Stimulated activated CD4-positive, alpha-beta T cell treated with anti-CD3 and anti-CD28 coated beads, TNF-alpha, amount 100 ng/mL, for 1 hour (primary cell): Measurements from ENCODE around the gene CHRNB1.

ENCODE experiments used
- DNase-seq, 3 donors: peaks; one replicate each; pipeline ENCODE4 v3.0.0-alpha.2; 2020; ENCODE audit warnings: low read depth in 3 of 3, low spot score in 1 of 3

Gene CHRNB1

GRCh38 chr17:7414837-7415236 is 30.0 kb upstream of the CHRNB1 start:
- no peak for DNase-seq

GRCh38 chr17:7415784-7416183 is 29.1 kb upstream of the CHRNB1 start:
- DNase-seq = no peak

- no peak for DNase-seq
Measured at GRCh38 chr17:7416323-7416722, 28.5 kb upstream of the CHRNB1 start.

DNA sequence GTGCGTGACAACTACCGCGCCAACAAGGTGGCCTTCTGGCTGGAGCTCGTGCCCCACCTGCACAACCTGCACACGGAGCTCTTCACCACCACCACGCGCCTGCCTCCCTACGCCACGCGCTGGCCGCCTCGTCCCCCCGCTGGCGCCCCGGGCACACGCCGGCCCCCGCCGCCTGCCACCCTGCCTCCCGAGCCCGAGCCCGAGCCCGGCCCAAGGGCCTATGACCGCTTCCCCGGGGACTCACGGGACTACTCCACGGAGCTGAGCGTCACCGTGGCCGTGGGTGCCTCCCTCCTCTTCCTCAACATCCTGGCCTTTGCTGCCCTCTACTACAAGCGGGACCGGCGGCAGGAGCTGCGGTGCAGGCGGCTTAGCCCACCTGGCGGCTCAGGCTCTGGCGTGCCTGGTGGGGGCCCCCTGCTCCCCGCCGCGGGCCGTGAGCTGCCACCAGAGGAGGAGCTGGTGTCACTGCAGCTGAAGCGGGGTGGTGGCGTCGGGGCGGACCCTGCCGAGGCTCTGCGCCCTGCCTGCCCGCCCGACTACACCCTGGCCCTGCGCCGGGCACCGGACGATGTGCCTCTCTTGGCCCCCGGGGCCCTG is 27.7 kb upstream of the CHRNB1 start:
- DNase-seq = no peak

DNA sequence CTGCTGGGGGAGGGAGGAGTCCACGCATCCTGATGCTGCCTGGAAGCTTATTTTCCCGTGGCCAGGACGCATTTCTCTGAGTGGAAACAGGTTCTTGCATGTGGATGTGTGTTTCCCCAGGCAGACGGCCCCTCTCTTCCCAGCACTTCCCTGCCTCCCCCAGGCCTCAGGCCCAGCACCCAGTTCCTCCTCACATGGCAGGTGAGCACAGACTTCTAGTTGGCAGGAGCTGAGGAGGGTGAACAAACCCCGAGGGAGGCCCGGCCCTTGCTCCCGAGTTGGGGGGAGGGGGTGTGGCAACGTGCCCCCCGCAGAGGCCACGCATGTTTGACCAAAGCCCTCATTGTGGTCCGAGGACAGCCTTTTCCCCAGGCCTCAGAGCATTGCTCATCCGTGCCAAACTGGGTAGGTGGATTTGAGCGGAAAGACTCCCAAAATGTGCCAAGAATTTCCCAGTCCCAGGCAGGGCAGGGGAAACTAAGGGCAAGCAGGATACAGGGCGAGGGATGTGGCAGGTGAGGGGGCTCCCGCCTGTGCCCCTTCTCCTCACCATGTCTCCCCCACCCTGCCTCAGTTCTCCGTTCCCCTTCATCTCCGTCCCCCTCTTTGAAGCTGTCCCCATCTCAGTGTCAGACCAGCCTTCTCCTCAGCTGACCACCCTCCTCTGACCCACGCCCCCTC is 26.2 kb upstream of the CHRNB1 start:
- no peak for DNase-seq

- DNase-seq = no peak
Measured at GRCh38 chr17:7419819-7420610, 24.8 kb upstream of the CHRNB1 start, which contains the start of gene SPEM1. SPEM1 (plus strand) TSS chr17:7420324; CDS start chr17:7420385, 61 bp downstream.

GRCh38 chr17:7421186-7421585 is 23.7 kb upstream of the CHRNB1 start:
- no peak for DNase-seq

DNA sequence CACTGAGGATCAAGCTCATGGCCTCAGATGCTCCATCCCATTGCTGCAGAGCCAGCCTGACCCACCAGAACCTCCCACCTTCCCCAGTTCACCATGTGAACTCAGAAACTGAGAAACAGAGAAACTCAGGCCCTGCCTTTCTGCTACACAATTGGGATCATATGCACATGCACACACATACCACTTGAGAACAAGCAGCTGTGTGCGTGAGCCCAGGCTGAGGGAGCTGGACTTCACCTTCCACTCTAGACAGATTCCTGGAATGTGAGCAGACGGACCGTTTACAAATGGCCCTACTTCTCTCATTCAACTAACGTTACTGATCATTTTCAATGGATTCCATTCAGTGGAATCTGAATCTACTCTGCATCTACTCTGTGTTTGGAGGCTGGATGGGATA is 21.2 kb upstream of the CHRNB1 start:
- no peak for DNase-seq

DNA sequence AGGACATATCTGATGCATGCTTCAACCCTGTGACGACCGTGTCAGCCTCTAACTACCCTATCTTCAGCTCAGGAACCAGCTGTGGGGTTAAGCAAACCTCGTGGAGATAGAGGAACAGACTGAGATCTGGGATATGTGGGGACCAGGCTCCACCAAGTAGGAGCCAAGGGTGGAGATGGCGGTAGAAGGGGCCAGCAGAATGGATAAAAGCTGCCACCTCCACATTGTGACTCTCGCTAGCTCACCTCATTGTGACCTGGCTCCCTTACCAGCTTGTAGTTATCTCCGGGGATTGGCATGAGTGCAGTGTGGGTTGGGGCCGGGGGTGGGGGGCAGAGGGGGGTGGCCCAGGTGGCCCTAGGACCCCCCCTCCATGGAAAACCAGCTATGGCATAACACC is 19.5 kb upstream of the CHRNB1 start, which contains the start of gene SPEM2:
Gene SPEM2, plus strand, starts transcription at position 301 of the 400 bp plus-strand sequence. Its CDS starts 73 bp downstream, at position 374.
- no peak for DNase-seq

DNA sequence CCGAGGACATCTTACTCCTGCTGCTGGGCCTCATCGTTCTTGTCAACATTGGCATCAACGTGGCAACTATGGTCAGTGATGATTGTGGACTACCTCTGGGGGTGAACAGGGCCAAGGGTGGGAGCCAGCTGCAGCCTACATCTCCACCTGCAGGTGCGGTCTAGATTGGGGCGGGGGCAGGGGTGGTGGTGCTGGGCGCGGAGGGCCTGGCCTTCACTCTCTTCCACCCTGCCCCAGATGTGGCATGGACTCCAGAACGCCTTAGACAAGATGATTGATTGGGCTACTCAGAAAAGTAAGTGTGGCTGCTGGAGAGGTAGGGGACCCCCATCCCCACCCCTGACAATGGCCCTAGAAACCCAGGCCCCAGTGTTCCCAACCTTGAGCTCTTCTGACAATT is 19.1 kb upstream of the CHRNB1 start:
- DNase-seq = no peak

DNA sequence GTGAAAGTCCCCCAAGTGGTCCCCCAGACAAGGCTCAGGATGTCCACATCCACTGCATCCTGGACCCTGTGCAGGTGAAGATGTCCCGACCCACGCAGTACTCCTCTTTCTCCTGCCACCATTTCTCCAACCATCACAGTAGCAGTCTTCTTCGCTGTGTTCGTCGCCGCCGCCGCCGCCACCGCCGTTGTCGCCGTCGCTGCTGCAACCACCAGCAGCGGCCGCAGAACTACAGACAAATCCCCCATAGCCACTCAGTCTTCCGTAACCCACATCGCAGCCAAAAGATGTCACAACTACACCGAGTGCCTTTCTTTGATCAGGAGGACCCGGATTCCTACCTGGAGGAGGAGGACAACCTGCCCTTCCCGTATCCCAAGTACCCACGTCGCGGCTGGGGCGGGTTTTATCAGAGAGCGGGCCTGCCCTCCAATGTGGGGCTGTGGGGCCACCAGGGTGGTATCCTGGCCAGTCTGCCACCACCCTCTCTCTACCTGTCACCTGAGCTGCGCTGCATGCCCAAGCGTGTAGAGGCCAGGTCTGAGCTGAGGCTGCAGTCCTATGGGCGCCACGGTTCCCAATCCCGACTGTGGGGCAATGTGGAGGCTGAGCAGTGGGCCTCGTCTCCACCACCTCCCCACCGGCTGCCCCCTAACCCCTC is 18.5 kb upstream of the CHRNB1 start:
- DNase-seq = no peak

DNA sequence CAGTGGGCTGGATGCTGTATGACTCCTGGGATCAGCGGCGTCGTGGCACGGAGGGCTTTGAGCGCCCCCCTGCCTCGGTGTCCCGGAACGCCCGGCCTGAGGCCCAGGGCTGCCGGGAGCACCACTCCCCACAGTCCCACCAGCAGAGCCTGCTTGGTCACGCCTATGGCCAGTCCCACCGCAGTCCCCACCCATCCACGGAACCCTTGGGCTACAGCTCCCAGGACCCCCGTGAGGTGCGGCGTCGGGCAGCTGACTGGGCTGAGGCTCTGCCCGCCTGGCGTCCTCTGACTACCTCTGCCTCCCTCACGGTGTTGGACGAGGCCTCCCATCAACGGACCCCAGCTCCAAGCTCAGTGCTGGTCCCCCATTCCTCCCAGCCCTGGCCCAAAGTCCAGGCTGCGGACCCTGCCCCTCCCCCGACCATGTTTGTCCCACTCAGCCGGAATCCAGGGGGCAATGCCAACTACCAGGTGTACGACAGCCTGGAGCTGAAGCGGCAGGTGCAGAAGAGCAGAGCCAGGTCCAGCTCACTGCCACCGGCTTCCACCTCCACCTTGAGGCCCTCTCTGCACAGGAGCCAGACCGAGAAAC is 17.9 kb upstream of the CHRNB1 start:
- no peak for DNase-seq

GRCh38 chr17:7427549-7427948 is 17.3 kb upstream of the CHRNB1 start:
- DNase-seq = no peak

DNA sequence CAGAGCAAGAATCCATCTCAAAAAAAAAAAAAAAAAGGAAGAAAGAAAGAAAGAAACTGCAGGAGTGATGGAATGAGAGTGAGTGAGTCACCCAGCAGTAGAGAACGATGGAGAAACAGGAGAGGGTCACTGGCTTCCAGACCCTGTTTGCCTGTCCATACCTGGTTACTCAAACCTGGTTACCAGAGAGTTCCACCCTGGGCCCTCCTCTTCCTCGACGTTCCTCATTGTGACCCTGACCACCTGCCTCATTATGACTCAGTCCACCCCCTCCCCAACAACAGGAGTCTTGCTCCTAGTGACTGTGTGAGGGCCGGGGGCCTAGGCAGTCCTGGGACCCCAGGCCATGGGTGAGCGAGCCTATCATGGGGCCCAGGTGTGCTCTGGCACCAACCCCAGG is 16.3 kb upstream of the CHRNB1 start, which contains the start of gene SPEM3:
Gene SPEM3, plus strand, starts transcription at position 301 of the 400 bp plus-strand sequence. Its CDS starts 46 bp downstream, at position 347.
- no peak for DNase-seq

GRCh38 chr17:7429722-7430121 is 15.1 kb upstream of the CHRNB1 start:
- no peak for DNase-seq

- DNase-seq = no peak
Measured at GRCh38 chr17:7431231-7431630, 13.6 kb upstream of the CHRNB1 start.

DNA sequence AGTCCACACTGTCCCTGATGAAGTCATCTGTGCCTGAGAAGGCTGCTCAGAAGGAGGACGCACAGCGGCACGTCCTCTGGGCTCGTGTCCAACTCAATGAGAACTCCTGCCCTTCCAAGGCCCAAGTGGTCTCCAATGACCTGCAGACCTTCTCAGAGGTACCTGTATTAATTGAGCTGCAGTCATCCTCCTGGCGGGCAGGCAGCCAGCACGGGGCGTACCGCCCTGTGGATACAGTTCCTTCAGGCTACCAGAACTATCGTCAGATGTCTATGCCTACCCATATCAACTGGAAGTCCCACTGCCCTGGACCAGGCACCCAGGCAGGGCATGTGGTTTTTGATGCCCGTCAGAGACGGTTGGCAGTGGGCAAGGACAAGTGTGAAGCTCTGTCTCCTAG is 12.6 kb upstream of the CHRNB1 start:
- DNase-seq = no peak

DNA sequence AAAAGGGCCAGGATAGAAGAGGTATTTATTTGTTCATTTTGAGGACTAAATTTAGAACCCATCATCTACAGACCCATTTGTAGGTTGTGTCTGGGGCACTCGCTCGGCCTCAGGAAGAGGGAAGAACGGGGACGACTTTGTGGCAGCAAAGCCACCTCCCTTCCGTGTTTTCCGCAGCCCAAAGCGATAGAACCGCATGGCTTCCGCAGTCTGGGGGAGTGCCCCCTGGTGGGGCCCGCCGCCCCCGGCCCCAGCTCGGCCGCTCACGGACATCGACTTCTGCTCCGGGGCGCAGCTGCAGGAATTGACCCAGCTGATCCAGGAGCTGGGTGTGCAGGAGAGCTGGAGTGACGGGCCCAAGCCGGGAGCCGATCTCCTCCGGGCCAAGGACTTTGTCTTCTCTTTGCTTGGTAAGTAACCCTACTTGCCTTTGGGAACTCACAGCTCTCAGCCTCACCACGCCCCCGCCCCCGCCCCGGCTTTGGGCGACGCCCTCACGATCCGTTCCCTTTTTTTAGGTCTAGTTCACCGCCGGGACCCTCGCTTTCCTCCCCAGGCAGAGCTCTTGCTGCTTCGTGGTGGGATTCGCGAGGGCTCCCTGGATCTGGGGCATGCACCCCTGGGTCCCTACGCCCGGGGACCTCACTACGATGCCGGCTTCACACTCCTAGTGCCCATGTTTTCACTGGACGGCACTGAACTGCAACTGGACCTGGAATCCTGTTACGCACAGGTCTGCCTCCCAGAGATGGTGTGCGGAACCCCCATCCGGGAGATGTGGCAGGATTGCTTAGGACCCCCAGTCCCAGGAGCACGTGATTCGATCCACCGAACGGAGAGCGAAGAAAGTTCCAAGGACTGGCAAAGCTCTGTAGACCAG is 8.9 kb upstream of the CHRNB1 start:
- DNase-seq = no peak

DNA sequence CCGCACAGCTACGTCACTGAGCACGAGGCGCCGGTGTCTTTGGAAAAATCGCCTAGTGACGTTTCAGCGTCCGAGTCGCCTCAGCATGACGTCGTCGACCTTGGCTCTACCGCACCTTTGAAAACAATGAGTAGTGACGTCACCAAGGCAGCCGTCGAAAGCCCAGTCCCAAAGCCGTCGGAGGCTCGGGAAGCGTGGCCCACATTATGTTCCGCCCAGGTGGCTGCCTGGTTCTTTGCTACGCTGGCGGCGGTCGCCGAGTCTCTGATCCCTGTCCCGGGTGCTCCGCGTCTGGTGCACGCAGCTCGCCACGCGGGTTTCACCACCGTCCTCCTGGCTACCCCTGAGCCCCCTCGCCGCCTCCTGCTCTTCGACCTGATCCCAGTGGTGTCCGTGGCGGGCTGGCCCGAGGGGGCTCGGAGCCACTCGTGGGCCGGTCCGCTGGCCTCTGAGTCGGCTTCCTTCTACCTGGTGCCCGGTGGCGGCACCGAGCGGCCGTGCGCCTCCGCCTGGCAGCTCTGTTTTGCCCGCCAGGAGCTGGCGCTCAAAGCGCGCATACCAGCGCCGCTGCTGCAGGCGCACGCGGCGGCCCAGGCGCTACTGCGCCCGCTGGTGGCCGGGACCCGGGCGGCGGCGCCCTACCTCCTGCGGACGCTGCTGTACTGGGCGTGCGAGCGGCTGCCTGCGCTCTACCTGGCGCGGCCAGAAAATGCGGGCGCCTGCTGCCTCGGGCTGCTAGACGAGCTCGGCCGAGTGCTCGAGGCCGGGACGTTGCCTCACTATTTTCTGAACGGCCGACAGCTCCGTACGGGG is 8.1 kb upstream of the CHRNB1 start:
- DNase-seq = peak; percentile 45 to 70 (median 66)
